ENCODE measurements around the gene TMTC3.

Gene TMTC3

GRCh38 chr12:88179436-88180014, 37.4 kb downstream of the TMTC3 start:
- no peak for TF ChIP-seq AEBP2 (tag by site-specific recombination; IDR thresholded peaks at IDR 0.05; ENCODE audit: borderline replicate concordance)
- TF ChIP-seq, protein P1, sequence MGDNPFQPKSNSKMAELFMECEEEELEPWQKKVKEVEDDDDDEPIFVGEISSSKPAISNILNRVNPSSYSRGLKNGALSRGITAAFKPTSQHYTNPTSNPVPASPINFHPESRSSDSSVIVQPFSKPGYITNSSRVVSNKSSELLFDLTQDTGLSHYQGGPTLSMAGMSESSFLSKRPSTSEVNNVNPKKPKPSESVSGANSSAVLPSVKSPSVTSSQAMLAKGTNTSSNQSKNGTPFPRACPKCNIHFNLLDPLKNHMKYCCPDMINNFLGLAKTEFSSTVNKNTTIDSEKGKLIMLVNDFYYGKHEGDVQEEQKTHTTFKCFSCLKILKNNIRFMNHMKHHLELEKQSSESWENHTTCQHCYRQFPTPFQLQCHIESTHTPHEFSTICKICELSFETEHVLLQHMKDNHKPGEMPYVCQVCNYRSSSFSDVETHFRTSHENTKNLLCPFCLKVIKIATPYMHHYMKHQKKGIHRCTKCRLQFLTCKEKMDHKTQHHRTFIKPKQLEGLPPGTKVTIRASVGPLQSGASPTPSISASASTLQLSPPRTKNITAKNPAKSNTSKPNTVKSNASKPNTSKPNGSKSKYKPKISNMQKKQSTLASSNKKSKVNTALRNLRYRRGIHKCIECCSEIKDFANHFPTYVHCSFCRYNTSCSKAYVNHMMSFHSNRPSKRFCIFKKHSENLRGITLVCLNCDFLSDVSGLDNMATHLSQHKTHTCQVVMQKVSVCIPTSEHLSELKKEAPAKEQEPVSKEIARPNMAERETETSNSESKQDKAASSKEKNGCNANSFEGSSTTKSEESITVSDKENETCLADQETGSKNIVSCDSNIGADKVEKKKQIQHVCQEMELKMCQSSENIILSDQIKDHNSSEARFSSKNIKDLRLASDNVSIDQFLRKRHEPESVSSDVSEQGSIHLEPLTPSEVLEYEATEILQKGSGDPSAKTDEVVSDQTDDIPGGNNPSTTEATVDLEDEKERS (tag by site-specific recombination; IDR thresholded peaks at IDR 0.05): no peak
- no peak for TF ChIP-seq KLF1 (tag by site-specific recombination; IDR thresholded peaks at IDR 0.05)
- no peak for TF ChIP-seq ZNF426 (tag by site-specific recombination; IDR thresholded peaks at IDR 0.05)
- TF ChIP-seq ZNF548 (tag by site-specific recombination; IDR thresholded peaks at IDR 0.05): no peak
- no peak for TF ChIP-seq ZNF629 (tag by site-specific recombination; IDR thresholded peaks at IDR 0.05)
- no peak for TF ChIP-seq ZNF600 (tag by site-specific recombination; IDR thresholded peaks at IDR 0.05)
- TF ChIP-seq ZNF138 (tag by site-specific recombination; IDR thresholded peaks at IDR 0.05; ENCODE audit: borderline replicate concordance): no peak
- no peak for TF ChIP-seq SP2 (tag by site-specific recombination; IDR thresholded peaks at IDR 0.05)
- no peak for TF ChIP-seq INSM2 (tag by site-specific recombination; IDR thresholded peaks at IDR 0.05)
- no peak for TF ChIP-seq BCL6B (tag by site-specific recombination; IDR thresholded peaks at IDR 0.05)
- TF ChIP-seq ZNF223 (tag by site-specific recombination; IDR thresholded peaks at IDR 0.05): no peak
- no peak for TF ChIP-seq ZNF670 (tag by site-specific recombination; IDR thresholded peaks at IDR 0.05; ENCODE audit: low read depth)
- no peak for TF ChIP-seq EGR2 (tag by site-specific recombination; IDR thresholded peaks at IDR 0.05; ENCODE audit: low read depth)
- TF ChIP-seq SETDB1 (IDR thresholded peaks at IDR 0.05; ENCODE audit: insufficient read length, low read length): no peak
- Histone ChIP-seq H3K36me3 (ENCODE audit: control insufficient read depth in 2 of 2, insufficient read depth in 1 of 2, low read length in 2 of 2) (peaks cover 23 to 58% of the 10 kb centered on the region in 2 experiments), H3K4me1 (ENCODE audit: control insufficient read depth, insufficient read depth, low read length) (no peaks in the 10 kb centered on the region), H3K27ac (ENCODE audit: extremely low read depth, low read depth, low read length) (no peak overlapping the region), H3K4me3 (ENCODE audit: low read depth, low read length) (no peak overlapping the region), H3K9me3 (ENCODE audit: control insufficient read depth, insufficient read depth, low read depth, low read length) (no peaks in the 10 kb centered on the region)
- CTCF ChIA-PET: no interaction called here
- POLR2A ChIA-PET: no interaction called here

- Histone ChIP-seq H3K9me3 (ENCODE audit: control insufficient read depth, insufficient read depth, low read depth, low read length) (no peaks in the 10 kb centered on the region), H3K4me1 (ENCODE audit: control insufficient read depth, insufficient read depth, low read length) (no peaks in the 10 kb centered on the region), H3K4me3 (ENCODE audit: low read depth, low read length) (no peak overlapping the region), H3K36me3 (ENCODE audit: control insufficient read depth in 2 of 2, insufficient read depth in 1 of 2, low read length in 2 of 2) (peaks cover 11 to 37% of the 10 kb centered on the region in 2 experiments), H3K27ac (ENCODE audit: extremely low read depth, low read depth, low read length) (no peak overlapping the region)
- ChIA-PET POLR2A (no interaction called here), CTCF (no interaction called here)
- TF ChIP-seq, protein P2, sequence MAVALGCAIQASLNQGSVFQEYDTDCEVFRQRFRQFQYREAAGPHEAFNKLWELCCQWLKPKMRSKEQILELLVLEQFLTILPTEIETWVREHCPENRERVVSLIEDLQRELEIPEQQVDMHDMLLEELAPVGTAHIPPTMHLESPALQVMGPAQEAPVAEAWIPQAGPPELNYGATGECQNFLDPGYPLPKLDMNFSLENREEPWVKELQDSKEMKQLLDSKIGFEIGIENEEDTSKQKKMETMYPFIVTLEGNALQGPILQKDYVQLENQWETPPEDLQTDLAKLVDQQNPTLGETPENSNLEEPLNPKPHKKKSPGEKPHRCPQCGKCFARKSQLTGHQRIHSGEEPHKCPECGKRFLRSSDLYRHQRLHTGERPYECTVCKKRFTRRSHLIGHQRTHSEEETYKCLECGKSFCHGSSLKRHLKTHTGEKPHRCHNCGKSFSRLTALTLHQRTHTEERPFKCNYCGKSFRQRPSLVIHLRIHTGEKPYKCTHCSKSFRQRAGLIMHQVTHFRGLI (tag by site-specific recombination; IDR thresholded peaks at IDR 0.05): no peak
- TF ChIP-seq ZNF266 (tag by site-specific recombination; IDR thresholded peaks at IDR 0.05; ENCODE audit: low read depth) (no peak), ZNF837 (tag by site-specific recombination; IDR thresholded peaks at IDR 0.05) (no peak), ZNF560 (tag by site-specific recombination; IDR thresholded peaks at IDR 0.05; ENCODE audit: borderline replicate concordance) (no peak), ATF2 (tag by site-specific recombination; IDR thresholded peaks at IDR 0.05; ENCODE audit: low read depth) (peak; percentile 12; the same call in 1 of the 2 replicates), ZNF544 (tag by site-specific recombination; IDR thresholded peaks at IDR 0.05) (no peak), TRIM28 (IDR thresholded peaks at IDR 0.05; ENCODE audit: borderline replicate concordance, low read length) (peak; percentile 56), REPIN1 (tag by site-specific recombination; IDR thresholded peaks at IDR 0.05; ENCODE audit: low read depth) (no peak), SETDB1 (IDR thresholded peaks at IDR 0.05; ENCODE audit: insufficient read length, low read length) (peak; percentile 69), ZNF777 (tag by site-specific recombination; IDR thresholded peaks at IDR 0.05; ENCODE audit: borderline replicate concordance) (no peak), ZBTB20 (tag by site-specific recombination; IDR thresholded peaks at IDR 0.05) (no peak)
Observed at GRCh38 chr12:88181881-88182280, 39.8 kb downstream of the TMTC3 start.
